Left ventricle myocardium superior (tissue), 1 donor: ENCODE data around the gene CRTC3. TPM values are rescaled to one million over a fixed set of nuclear protein-coding genes. Genes with fewer than 3 reads are reported as not detected.
A peak's percentile ranks its signal among the peaks of the same experiment; 100 is the strongest.
"Not testable (repeated sequence)": the region's sequence is repeated elsewhere in the genome, so short reads cannot be mapped to it uniquely, and the experiment has no call there.

Source experiments
- ATAC-seq: fragments of 200-7000 bp; cut with Tn5 transposase; one replicate; pipeline ENCODE4 v1.9.1; 2020; ENCODE audit warnings: mild to moderate bottlenecking, moderate library complexity
- DNase-seq: peaks from one replicate; pipeline ENCODE4 v3.0.0-alpha.2; 2020
- intact Hi-C: fragments of 100-400 bp; cut with micrococcal nuclease; formaldehyde crosslinking; loops from one replicate; pipeline ENCODE4 v1.11.0; 2022
- total RNA-seq: library from RNA; stranded (reverse); fragmentation: NEBNext Ultra II Directional; extraction: Animal tissue kit (Norgen Biotek cat#: 25700); gene quantifications from one replicate; pipeline ENCODE4 v1.2.1, GENCODE V29; 2021
- donor health status: DM: no; HTN: yes; CAD: no; lungs with severe emphysema.

Gene CRTC3
- total RNA-seq, 1 donor from 2014 or later: 29.8 TPM

GRCh38 chr15:90680371-90680935, 150.7 kb downstream of the CRTC3 start:
- DNase-seq (no peak), ATAC-seq (peak; percentile 77)
- intact Hi-C loops: no loop called here

- ATAC-seq: no peak
- DNase-seq: no peak
- intact Hi-C loops: no loop called here
These were observed 151.3 kb downstream of the CRTC3 start for GRCh38 chr15:90681056-90681455.

GRCh38 chr15:90681480-90681879, 151.8 kb downstream of the CRTC3 start:
- DNase-seq: no peak
- intact Hi-C loops: no loop called here
- no peak for ATAC-seq

GRCh38 chr15:90683371-90683770, 153.6 kb downstream of the CRTC3 start:
- ATAC-seq (no peak), DNase-seq (no peak)
- intact Hi-C loops: no loop called here

GRCh38 chr15:90683876-90684275, 154.2 kb downstream of the CRTC3 start:
- no peak for ATAC-seq
- intact Hi-C loops: no loop called here
- DNase-seq: no peak

- intact Hi-C loops: no loop called here
- no peak for DNase-seq
- no peak for ATAC-seq
These were observed 154.6 kb downstream of the CRTC3 start for GRCh38 chr15:90684281-90684680.

- intact Hi-C loops: no loop called here
- DNase-seq (no peak), ATAC-seq (no peak)
These were observed 156.1 kb downstream of the CRTC3 start for GRCh38 chr15:90685591-90686434.

GRCh38 chr15:90686435-90687218, 156.9 kb downstream of the CRTC3 start:
- ATAC-seq: no peak
- intact Hi-C loops: no loop called here
- no peak for DNase-seq

- DNase-seq, intact Hi-C loops, ATAC-seq: not testable (repeated sequence)
These were observed 159.7 kb downstream of the CRTC3 start for GRCh38 chr15:90689326-90689961.

- ATAC-seq: no peak
- no peak for DNase-seq
- intact Hi-C loops: no loop called here
These were observed 160.9 kb downstream of the CRTC3 start for GRCh38 chr15:90690585-90690984.

GRCh38 chr15:90691369-90691768, 161.6 kb downstream of the CRTC3 start:
- ATAC-seq: no peak
- intact Hi-C loops: no loop called here
- no peak for DNase-seq

- intact Hi-C loops: no loop called here
- ATAC-seq (no peak), DNase-seq (no peak)
These were observed 162.5 kb downstream of the CRTC3 start for GRCh38 chr15:90691982-90692773.

Other genes with a start within 250 kb of the CRTC3 start
- gene ZNF774, start 177.6 kb upstream of the CRTC3 start, total RNA-seq: 4.9 TPM
- 35.4 TPM for gene IQGAP1, start 141.7 kb upstream of the CRTC3 start, total RNA-seq
- gene BLM, start 187.4 kb downstream of the CRTC3 start, total RNA-seq: 35.9 TPM